ENCODE results near the gene PNMA6F.

DNA sequence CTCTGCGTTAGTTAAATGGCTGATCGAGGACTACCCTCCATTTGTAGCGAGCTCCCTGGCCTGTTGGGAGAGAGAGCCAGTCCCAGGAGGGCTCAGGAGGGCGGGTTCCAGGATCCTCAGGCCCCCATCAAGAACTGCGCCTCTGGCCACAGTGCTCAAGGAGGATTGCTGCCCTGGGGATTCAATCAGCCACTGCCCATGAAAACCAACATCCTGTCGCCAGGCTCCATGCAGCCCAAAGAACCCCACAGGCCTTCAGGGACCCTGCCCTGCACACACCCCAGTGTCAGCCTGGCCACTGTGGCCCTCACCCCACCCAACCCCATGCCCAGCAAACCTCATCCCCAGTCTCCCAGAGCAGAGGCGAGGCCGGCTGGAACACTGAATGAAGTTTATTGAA, 4.3 kb downstream of the PNMA6F start:
- TF ChIP-seq SUZ12 (IDR thresholded peaks at IDR 0.05) (no peak), SP1 (IDR thresholded peaks at IDR 0.05) (no peak), NFRKB (IDR thresholded peaks at IDR 0.05) (no peak), TARDBP (IDR thresholded peaks at IDR 0.05) (no peak), CTBP1 (IDR thresholded peaks at IDR 0.05; ENCODE audit: borderline replicate concordance) (no peak), ARNT (IDR thresholded peaks at IDR 0.05) (no peak), FOXM1 (IDR thresholded peaks at IDR 0.05; ENCODE audit: borderline replicate concordance) (no peak), ELF4 (IDR thresholded peaks at IDR 0.05) (no peak), LEF1 (IDR thresholded peaks at IDR 0.05; ENCODE audit: borderline replicate concordance) (no peak), HDGF (IDR thresholded peaks at IDR 0.05; ENCODE audit: borderline replicate concordance) (no peak), PKNOX1 (IDR thresholded peaks at IDR 0.05) (no peak), BHLHE40 (IDR thresholded peaks at IDR 0.05; ENCODE audit: borderline replicate concordance) (no peak), FOXK2 (IDR thresholded peaks at IDR 0.05) (no peak), FOXA1 (IDR thresholded peaks at IDR 0.05) (no peak)

Measured in HEK293T (cell line).